ENCODE measurements around the gene SLC10A1. TPM values are rescaled to one million over a fixed set of nuclear protein-coding genes. Genes with fewer than 3 reads are reported as not detected.

Gene SLC10A1
- total RNA-seq, 4 donors from 2014 or later: not detected

DNA sequence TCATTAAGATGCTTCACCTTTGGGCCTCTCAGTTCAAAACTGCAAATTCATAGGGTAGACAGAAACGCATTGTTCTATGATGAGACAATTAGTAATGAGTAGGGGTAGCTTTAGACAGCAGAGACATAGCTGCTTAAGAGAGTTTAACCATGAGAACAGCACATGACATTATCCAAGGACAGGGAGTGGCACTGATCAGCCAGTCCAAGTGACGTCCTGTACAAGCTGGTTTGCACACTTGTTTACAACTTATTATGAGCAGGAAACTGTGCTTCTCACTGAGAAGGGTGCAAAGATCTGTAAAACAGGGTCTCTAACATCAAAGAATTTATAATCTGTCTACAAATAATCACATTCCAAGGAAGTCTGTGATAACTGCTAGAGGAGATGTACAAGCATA lies 41.3 kb downstream of the SLC10A1 start:
- 63 to 70% methylated on average over 2 of the region's 2 CpGs for WGBS, 2 donors
- no peak overlapping the region for H3K4me3 ChIP-seq (ENCODE audit: low read depth, poor library complexity, severe bottlenecking)
- no peak for DNase-seq (ENCODE audit: low spot score in 2 of 2)
- TF ChIP-seq, protein P1, sequence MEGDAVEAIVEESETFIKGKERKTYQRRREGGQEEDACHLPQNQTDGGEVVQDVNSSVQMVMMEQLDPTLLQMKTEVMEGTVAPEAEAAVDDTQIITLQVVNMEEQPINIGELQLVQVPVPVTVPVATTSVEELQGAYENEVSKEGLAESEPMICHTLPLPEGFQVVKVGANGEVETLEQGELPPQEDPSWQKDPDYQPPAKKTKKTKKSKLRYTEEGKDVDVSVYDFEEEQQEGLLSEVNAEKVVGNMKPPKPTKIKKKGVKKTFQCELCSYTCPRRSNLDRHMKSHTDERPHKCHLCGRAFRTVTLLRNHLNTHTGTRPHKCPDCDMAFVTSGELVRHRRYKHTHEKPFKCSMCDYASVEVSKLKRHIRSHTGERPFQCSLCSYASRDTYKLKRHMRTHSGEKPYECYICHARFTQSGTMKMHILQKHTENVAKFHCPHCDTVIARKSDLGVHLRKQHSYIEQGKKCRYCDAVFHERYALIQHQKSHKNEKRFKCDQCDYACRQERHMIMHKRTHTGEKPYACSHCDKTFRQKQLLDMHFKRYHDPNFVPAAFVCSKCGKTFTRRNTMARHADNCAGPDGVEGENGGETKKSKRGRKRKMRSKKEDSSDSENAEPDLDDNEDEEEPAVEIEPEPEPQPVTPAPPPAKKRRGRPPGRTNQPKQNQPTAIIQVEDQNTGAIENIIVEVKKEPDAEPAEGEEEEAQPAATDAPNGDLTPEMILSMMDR (IDR thresholded peaks at IDR 0.05): no peak
- no peak for TF ChIP-seq POLR2A (IDR thresholded peaks at IDR 0.05)
- intact Hi-C loops (cut with DNase I; ENCODE audit: low total_unique reads): no loop called here

DNA sequence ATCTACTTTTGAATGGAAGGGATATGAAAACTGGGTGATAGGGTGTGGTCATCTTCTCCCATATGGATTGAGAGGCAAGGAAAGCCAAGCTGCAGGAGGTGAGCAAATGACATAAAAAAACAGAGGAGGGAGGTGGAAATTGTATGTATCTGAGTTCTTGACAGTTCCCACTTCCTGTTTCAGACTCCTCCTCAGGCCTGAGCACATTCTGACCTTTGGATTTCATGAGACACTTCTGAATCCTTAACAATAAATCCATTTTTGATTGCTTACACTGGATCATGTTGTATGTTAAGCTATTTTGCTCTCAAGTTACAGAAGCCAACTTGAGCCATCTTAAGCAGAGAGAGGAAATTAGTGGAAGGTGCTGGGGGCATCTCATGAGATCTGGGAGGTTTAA lies 41.7 kb downstream of the SLC10A1 start:
- H3K4me3 ChIP-seq (ENCODE audit: low read depth, poor library complexity, severe bottlenecking): no peak overlapping the region
- DNase-seq (ENCODE audit: low spot score in 2 of 2): no peak
- TF ChIP-seq, protein P1 (IDR thresholded peaks at IDR 0.05): no peak
- no peak for TF ChIP-seq POLR2A (IDR thresholded peaks at IDR 0.05)
- intact Hi-C loops (cut with DNase I; ENCODE audit: low total_unique reads): no loop called here

DNA sequence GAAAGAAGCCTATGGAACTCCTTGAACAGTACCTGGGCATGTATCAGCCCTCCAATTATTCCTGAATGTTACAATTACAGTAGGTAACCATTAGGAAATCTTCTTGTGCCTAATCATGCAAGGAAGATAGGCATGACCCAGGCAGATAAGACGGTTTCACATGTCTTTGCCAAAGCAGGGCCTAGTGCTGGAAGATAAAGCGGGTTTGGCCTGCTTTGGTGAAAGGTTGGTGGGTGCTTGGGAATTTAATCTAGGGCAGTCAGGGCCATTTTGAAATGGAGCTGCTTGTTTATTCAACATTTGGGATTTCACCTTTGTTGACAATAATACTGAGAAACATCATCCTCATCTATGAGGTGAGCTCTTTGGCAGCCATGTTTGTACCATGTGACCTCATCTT lies 42.6 kb downstream of the SLC10A1 start:
- TF ChIP-seq, protein P1 (IDR thresholded peaks at IDR 0.05): no peak
- TF ChIP-seq POLR2A (IDR thresholded peaks at IDR 0.05): no peak
- DNase-seq (ENCODE audit: low spot score in 2 of 2): no peak
- H3K4me3 ChIP-seq (ENCODE audit: low read depth, poor library complexity, severe bottlenecking): no peak overlapping the region
- WGBS, 2 donors: 86 to 100% methylated on average over 2 of the region's 2 CpGs
- intact Hi-C loops (cut with DNase I; ENCODE audit: low total_unique reads): no loop called here

DNA sequence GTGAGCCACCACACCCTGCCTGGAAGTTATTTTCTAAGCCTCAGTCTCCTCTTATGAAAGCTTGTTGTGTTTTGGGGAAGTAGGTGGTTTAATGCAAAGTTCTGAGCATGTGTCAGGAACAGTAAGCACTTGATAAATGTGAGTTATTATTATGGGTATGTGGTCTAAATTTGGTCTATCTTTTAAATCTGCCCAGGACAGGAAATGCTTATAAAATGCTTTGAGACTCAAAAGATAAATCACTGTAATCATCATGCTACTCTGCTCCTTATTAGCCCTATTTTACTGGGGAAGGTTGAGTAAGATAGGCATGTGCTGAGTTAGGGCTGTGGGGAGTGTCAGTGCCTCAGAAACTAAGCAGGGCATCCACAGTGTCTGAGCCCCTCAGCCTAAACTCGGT lies 43.2 kb downstream of the SLC10A1 start:
- TF ChIP-seq, protein P1 (IDR thresholded peaks at IDR 0.05): no peak
- no peak for TF ChIP-seq POLR2A (IDR thresholded peaks at IDR 0.05)
- intact Hi-C loops (cut with DNase I; ENCODE audit: low total_unique reads): no loop called here
- no peak overlapping the region for H3K4me3 ChIP-seq (ENCODE audit: low read depth, poor library complexity, severe bottlenecking)
- DNase-seq (ENCODE audit: low spot score in 2 of 2): no peak
- WGBS, 2 donors: 78 to 95% methylated on average over 1 of the region's 1 CpG

DNA sequence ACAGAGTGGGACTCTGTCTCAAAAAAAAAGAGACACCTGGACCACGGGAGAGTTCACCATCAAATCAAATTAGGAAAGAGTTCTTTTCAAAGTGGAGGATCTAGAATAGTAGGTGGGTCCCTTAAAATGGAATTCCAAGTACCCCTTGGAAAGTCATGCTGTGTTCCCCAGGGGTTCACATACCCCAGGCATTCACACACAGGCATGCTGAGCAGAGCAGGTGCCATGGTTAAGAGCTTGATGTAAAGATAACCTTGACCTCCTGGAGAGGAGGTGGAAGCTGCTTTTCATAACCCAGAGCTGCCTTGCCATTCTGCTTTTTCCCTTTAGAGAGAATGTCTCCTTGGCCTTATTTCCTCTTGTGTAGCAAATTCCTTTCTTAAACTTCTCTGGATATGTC lies 44.3 kb downstream of the SLC10A1 start:
- TF ChIP-seq POLR2A (IDR thresholded peaks at IDR 0.05): no peak
- TF ChIP-seq, protein P1 (IDR thresholded peaks at IDR 0.05): no peak
- 55 to 66% methylated on average over 1 of the region's 1 CpG for WGBS, 2 donors
- DNase-seq (ENCODE audit: low spot score in 2 of 2): no peak
- intact Hi-C loops (cut with DNase I; ENCODE audit: low total_unique reads): no loop called here
- no peak overlapping the region for H3K4me3 ChIP-seq (ENCODE audit: low read depth, poor library complexity, severe bottlenecking)

DNA sequence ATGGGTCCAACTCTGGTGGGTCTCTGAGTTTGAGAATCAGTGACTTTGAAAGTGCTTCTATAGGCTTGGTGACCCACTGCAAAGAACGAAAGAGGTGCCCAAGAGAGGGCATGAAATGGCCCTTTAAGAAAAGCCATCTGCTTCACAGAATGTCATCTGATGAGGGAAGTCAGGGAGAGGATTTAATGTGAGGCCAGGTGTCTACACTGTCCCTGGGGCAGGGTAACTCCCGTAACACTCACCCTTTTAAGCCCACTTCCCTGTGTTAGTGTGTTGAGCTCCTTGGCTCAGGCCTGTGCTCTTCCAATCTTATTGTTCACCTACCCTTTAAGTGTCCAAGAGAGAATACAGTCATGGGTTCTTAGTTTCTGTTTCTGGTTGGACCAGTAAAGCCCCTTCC lies 46.5 kb downstream of the SLC10A1 start:
- TF ChIP-seq, protein P1 (IDR thresholded peaks at IDR 0.05): no peak
- no peak for TF ChIP-seq POLR2A (IDR thresholded peaks at IDR 0.05)
- DNase-seq (ENCODE audit: low spot score in 2 of 2): no peak
- 95 to 97% methylated on average over 2 of the region's 2 CpGs for WGBS, 2 donors
- no peak overlapping the region for H3K4me3 ChIP-seq (ENCODE audit: low read depth, poor library complexity, severe bottlenecking)
- intact Hi-C loops (cut with DNase I; ENCODE audit: low total_unique reads): no loop called here
